Stimulated activated CD8-positive, alpha-beta memory T cell treated with anti-CD3 and anti-CD28 coated beads, Interleukin-15, amount 100 ng/mL, for 4 hours (primary cell): ENCODE data around the gene VAV2.
"Not testable (repeated sequence)": the region's sequence is repeated elsewhere in the genome, so short reads cannot be mapped to it uniquely, and the experiment has no call there.

Experiments used
- DNase-seq, 2 donors: peaks; one replicate each; pipeline ENCODE4 v3.0.0-alpha.2; 2020; ENCODE audit warnings: low read depth in 2 of 2

Gene VAV2

GRCh38 chr9:133996531-133997520 is 4.7 kb upstream of the VAV2 start:
- DNase-seq, result no peak

- DNase-seq, result no peak
Measured at GRCh38 chr9:133995012-133995896, 3.1 kb upstream of the VAV2 start.

- peak; percentile 44 to 55 for DNase-seq
Measured at GRCh38 chr9:133994353-133995011, 2.4 kb upstream of the VAV2 start.

- DNase-seq, result no peak
Measured at GRCh38 chr9:133993635-133994253, 1.6 kb upstream of the VAV2 start.

GRCh38 chr9:133992780-133993634 is 883 bp upstream of the VAV2 start:
- peak; percentile 37 to 57 for DNase-seq

- no peak for DNase-seq
Measured at GRCh38 chr9:133991214-133991921, 756 bp downstream of the VAV2 start.

GRCh38 chr9:133990366-133991213 is 1.5 kb downstream of the VAV2 start:
- DNase-seq, result no peak

- no peak for DNase-seq
Measured at GRCh38 chr9:133989625-133990365, 2.3 kb downstream of the VAV2 start.

- not testable (repeated sequence) for DNase-seq
Measured at GRCh38 chr9:133988771-133989170, 3.4 kb downstream of the VAV2 start.

GRCh38 chr9:133987946-133988665 is 4.0 kb downstream of the VAV2 start:
- no peak for DNase-seq

- no peak for DNase-seq
Measured at GRCh38 chr9:133987446-133987788, 4.7 kb downstream of the VAV2 start.

GRCh38 chr9:133986774-133987445 is 5.2 kb downstream of the VAV2 start:
- no peak for DNase-seq

GRCh38 chr9:133986061-133986460 is 6.1 kb downstream of the VAV2 start:
- no peak for DNase-seq

GRCh38 chr9:133982971-133983720 is 9.0 kb downstream of the VAV2 start:
- DNase-seq, result no peak

- DNase-seq, result no peak
Measured at GRCh38 chr9:133981958-133982681, 10.0 kb downstream of the VAV2 start.

- DNase-seq, result no peak
Measured at GRCh38 chr9:133981589-133981957, 10.6 kb downstream of the VAV2 start.
